SK-N-MC (cell line): Measurements from ENCODE around the gene SLC7A5.

Experiments
- DNase-seq: peaks from one replicate; pipeline ENCODE4 v3.0.0-alpha.2; 2011; ENCODE audit warnings: low read depth, low spot score
- H3K27ac ChIP-seq: fragments of 200-600 bp; sonication (generic); 2 replicates; pipeline ENCODE4 v1.5.1; 2016; ENCODE audit warnings: mixed run types
- H3K36me3 ChIP-seq: fragments of 200-600 bp; sonication (generic); 2 replicates; pipeline ENCODE4 v1.6.1; 2017; ENCODE audit warnings: antibody characterized with exemption, low read length, mixed read lengths; ENCODE audit not compliant: insufficient read depth
- H3K4me3 ChIP-seq: fragments of 200-600 bp; sonication (generic); 2 replicates; pipeline ENCODE4 v1.5.1; 2016
- H3K9ac ChIP-seq: fragments of 200-600 bp; sonication (generic); 2 replicates; pipeline ENCODE4 v1.8.0; 2017; ENCODE audit warnings: mixed run types, mixed read lengths; ENCODE audit not compliant: insufficient read length
- H3K9me3 ChIP-seq: fragments of 200-600 bp; sonication (generic); 2 replicates; pipeline ENCODE4 v1.6.1; 2017; ENCODE audit warnings: low read depth, mild to moderate bottlenecking, antibody characterized with exemption, low read length, moderate library complexity, mixed read lengths
- EZH2 ChIP-seq: fragments of 200-600 bp; sonication (generic); IDR thresholded peaks from one replicate; pipeline ENCODE4 v1.6.1; 2017; ENCODE audit warnings: antibody characterized with exemption
- FOXP2 ChIP-seq: optimal IDR thresholded peaks from 2 replicates; pipeline ENCODE3; 2011; ENCODE audit warnings: mild to moderate bottlenecking, moderate library complexity; ENCODE audit not compliant: insufficient read depth; ENCODE audit errors: extremely low read length, control extremely low read depth
- POLR2AphosphoS5 ChIP-seq: IDR thresholded peaks from 2 replicates; pipeline ENCODE4 v1.6.1; 2012; ENCODE audit warnings: mild to moderate bottlenecking, low read depth, low read length, borderline replicate concordance

The SLC7A5 gene

DNA sequence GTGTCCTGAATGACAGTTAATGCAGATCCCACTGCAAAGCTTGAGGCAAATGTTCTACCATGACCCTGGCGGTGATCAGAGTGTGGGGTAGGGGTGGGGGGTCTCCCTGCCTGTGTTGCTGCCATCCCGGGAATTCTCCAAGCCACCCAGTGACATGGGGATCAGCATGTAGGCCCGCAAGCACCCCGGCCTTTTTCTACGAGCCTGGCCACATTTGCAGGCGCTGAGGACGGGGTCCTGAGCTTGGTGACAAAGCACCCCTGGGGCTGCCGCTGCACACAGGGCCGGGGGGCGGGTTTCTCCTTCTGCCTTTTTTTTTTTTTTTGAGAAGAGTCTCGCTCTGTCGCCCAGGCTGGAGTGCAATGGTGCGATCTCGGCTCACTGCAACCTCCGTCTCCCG lies 35.8 kb downstream of the SLC7A5 start:
- no peak for TF ChIP-seq POLR2AphosphoS5
- no peak for TF ChIP-seq EZH2
- no peak for TF ChIP-seq FOXP2
- Histone ChIP-seq H3K36me3 (peaks cover 32% of the 10 kb centered on the region; the same call in 1 of the 2 replicates), H3K4me3 (no peak overlapping the region), H3K27ac (no peak overlapping the region), H3K9ac (no peak overlapping the region), H3K9me3 (no peaks in the 10 kb centered on the region)
- DNase-seq: no peak

DNA sequence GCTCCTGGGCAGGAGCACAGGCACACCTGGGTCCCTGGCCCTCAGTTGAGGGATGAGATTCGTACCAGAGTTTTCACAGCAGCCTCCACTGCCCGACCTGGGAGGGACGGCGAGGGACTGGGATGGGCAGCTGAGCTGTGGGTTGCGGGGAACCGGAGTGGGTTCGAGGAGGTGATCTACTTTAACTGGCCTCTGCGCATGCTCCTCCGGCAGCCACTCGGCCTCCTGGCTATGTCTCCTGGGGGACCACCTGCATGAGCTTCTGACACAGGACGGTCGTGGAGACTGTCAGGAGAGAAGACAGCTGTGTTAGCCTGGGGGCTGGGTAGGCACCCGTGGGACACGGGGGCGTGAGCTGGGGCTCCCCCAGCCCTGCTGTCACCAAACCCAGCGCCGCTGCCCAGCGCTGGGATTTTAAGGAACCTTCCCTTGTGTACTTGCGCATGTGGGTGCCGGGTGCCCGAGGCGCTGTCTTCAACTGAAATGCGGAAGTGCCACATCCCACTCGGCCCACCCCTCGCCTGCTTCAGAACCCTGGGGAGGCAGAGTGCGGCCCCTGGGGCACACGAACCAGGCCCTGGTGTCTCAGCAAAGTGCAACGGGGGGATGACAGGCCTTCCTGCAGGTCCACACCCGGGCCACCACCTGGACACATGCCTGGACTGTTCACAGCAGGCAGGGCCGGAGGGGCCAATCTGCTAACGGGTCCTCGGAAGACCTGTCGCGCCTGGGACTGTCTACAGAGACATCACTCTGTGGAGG lies 36.4 kb downstream of the SLC7A5 start:
- no peak overlapping the region for H3K27ac ChIP-seq
- no peak overlapping the region for H3K4me3 ChIP-seq
- H3K9ac ChIP-seq: no peak overlapping the region
- DNase-seq: no peak
- no peaks in the 10 kb centered on the region for H3K9me3 ChIP-seq
- peaks cover 30% of the 10 kb centered on the region; the same call in 1 of the 2 replicates for H3K36me3 ChIP-seq
- TF ChIP-seq FOXP2 (no peak), POLR2AphosphoS5 (no peak), EZH2 (no peak)

DNA sequence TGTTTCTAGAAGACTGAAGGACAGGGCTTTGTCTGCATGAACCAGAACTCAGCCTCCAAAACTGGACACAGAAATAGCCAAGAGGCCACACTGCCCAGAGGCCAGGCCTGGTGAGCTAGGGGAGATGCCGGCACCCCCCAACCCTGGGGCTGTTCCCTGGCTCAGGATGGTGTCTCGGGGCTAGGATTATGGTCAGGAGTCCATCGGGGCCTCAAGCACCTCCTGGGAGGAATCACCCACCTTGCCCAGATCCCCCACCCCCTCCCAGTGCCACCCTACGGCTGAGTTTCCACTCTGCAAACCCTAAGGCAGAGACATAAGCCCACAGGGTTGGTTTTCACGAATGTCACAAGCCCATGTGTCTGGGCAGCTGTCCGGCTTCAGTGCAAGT lies 37.2 kb downstream of the SLC7A5 start:
- peaks cover 29% of the 10 kb centered on the region; the same call in 1 of the 2 replicates for H3K36me3 ChIP-seq
- no peak overlapping the region for H3K9ac ChIP-seq
- no peaks in the 10 kb centered on the region for H3K9me3 ChIP-seq
- no peak for TF ChIP-seq POLR2AphosphoS5
- no peak for TF ChIP-seq EZH2
- no peak for TF ChIP-seq FOXP2
- no peak for DNase-seq
- no peak overlapping the region for H3K27ac ChIP-seq
- no peak overlapping the region for H3K4me3 ChIP-seq

DNA sequence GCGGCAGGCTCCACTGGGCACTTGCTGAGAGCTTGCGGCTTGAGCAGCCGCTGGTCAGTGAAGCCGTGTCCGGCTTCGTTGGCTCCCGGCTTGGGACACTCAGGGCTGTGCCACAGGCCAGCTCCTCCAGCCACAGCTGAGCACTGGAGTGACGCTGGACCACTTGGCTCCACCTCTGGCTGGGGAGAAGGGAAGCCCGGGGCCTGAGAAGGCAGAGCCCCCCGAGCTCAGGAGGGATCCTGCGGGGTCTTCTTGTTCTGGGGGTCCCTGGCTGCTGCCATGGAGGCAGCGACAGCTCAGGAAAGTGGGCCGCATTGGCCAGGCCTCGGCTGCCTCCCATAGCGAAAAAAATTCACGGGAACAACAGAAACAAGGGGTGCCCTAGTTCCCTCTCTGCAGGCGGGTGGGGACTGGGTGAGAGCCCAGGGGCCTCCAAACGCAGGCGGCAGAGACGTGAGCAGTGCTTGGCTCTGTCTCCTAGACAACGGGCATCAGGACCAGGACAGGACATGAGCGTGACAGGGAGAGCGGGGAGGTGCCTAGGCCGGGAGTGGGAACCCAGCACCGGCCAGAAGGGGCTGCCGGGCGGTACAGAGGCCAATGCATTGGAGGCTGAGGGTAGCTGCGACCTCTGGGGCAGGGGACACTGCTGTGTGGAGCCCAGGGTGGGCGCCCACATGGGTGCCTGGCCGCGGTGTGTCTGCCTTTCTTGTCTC lies 37.7 kb downstream of the SLC7A5 start:
- Histone ChIP-seq H3K36me3 (peaks cover 23% of the 10 kb centered on the region; the same call in 1 of the 2 replicates), H3K4me3 (no peak overlapping the region)
- no peak for DNase-seq

DNA sequence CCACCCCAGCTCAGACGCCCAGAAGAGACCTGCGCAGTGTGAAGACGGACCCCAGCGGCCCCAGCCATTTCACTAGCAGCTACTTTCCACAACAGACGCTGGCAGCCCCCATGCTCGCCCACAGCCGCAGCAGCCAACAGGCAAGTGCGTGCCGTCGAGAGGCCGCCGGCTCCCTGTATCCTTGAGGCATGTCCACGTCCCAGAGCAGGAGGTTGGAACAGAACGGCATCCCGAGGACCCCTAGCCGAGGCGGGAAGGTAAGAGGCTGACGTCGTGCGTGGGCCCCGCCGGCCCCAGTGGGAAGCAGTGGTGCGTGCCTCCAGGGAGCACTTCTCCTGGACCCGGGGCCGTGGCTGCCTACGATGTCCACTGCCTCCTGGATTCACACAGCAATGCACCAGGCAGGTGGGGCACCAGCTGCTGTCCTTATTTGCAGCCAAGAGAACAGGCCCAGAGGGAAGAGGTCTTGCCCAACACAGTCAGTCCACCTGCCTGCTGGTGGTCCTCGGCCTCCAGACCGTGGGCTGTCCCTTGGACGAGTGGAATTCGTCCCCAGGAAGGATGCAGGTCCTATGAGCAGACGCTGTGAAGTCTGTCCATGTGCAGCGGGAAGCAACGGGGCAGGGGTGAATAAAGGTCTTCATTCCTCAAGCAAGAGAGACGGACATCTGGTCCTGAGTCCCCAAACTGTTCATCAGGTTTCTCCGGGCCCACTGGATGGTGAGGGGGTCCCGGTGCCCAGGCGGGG lies 38.5 kb downstream of the SLC7A5 start:
- no peak for DNase-seq
- Histone ChIP-seq H3K9ac (no peak overlapping the region), H3K4me3 (no peak overlapping the region), H3K36me3 (peaks cover 16% of the 10 kb centered on the region; the same call in 1 of the 2 replicates), H3K9me3 (no peaks in the 10 kb centered on the region), H3K27ac (no peak overlapping the region)
- TF ChIP-seq EZH2: no peak
- TF ChIP-seq FOXP2: no peak
- no peak for TF ChIP-seq POLR2AphosphoS5

More for the DNA sequence above, 37.7 kb downstream of the SLC7A5 start:
- TF ChIP-seq FOXP2: no peak
- TF ChIP-seq EZH2: no peak
- no peak for TF ChIP-seq POLR2AphosphoS5
- Histone ChIP-seq H3K27ac (no peak overlapping the region), H3K9ac (no peak overlapping the region), H3K9me3 (no peaks in the 10 kb centered on the region)

DNA sequence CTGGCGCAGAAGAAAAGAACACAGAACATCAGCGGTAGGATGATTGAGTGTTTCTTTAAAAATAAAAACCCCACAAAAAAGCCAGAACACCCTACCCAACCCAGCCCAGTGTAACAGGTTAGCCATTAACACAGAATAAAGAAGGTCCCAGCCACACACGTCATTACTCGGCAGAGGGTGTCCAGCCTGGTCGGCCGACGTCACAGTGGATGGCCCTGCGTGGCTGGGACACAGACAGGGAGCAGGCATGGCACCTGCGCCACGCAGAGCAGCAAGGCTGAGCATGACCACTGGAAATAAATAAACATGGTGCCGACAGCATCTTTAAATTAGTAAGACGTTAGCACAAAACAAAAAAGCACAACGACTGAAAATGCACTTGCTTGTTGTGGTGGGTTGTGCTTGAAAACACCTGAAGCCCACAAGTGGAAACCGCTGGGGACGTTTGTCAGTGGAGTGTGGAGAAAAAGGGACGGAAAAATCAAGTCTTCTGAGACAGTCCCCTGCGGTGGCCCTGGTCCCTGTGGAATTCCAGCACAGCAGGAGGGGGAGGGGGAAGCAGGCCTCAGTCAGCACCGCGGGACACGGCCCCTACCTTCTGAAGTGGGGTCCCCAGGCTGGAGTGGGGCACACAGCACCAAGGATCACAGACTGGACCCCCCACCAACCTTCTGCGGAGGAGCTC lies 39.2 kb downstream of the SLC7A5 start:
- Histone ChIP-seq H3K9me3 (no peaks in the 10 kb centered on the region), H3K27ac (no peak overlapping the region), H3K36me3 (peaks cover 12% of the 10 kb centered on the region; the same call in 1 of the 2 replicates), H3K4me3 (no peak overlapping the region), H3K9ac (no peak overlapping the region)
- TF ChIP-seq EZH2: no peak
- TF ChIP-seq FOXP2: no peak
- TF ChIP-seq POLR2AphosphoS5: no peak
- DNase-seq: no peak

DNA sequence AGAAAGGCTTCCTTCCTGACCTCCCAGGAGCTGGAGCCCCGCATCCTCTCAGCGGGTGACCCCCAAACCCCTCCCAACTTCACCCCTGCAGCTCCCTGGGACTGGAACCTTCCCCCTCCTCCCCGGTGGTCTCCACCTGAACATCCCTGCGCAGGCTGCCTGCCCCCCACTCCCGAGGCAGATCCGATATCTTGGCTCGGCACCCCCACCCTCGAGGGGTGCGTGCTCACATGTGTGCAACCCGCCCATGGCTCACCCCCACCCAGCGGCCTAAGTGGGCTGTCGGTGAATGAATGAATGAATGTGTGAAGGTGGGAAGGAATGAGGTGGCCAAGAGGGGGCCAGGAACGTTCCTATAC lies 39.7 kb downstream of the SLC7A5 start:
- Histone ChIP-seq H3K9me3 (no peaks in the 10 kb centered on the region), H3K9ac (no peak overlapping the region), H3K27ac (no peak overlapping the region), H3K4me3 (no peak overlapping the region), H3K36me3 (peaks cover 7% of the 10 kb centered on the region; the same call in 1 of the 2 replicates)
- TF ChIP-seq EZH2 (no peak), POLR2AphosphoS5 (no peak), FOXP2 (no peak)
- no peak for DNase-seq
